HG02973 (cell line): ENCODE measurements around the gene NR3C2.
"Not testable (repeated sequence)": the region's sequence is repeated elsewhere in the genome, so short reads cannot be mapped to it uniquely, and the experiment has no call there.

Experiments
- ATAC-seq: cut with Tn5 transposase; IDR thresholded peaks from one replicate; pipeline ENCODE4 v1.9.1; 2021; ENCODE audit warnings: moderate library complexity; ENCODE audit not compliant: unreplicated experiment

Gene NR3C2

DNA sequence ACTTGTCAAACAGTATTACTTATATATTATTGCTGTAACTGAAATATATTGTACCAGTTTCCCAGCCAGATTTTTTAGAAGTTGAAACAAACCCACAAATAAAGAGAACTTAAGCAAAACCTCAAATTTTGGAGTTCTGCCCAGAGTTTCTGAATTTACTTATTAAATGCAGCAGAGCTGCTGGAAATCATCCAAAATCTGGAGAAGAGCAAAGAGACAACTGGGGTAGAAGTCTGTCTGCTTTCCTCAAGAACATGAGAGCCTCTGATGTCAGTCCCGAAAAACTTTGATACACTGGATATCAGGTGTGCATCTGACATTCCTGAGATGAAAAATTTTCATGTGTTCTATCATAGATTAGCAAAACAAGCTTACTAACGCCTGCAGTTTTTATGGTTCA is 325.9 kb downstream of the NR3C2 start:
- no peak for ATAC-seq

- no peak for ATAC-seq
Measured at GRCh38 chr4:148114436-148114835, 327.8 kb downstream of the NR3C2 start.

DNA sequence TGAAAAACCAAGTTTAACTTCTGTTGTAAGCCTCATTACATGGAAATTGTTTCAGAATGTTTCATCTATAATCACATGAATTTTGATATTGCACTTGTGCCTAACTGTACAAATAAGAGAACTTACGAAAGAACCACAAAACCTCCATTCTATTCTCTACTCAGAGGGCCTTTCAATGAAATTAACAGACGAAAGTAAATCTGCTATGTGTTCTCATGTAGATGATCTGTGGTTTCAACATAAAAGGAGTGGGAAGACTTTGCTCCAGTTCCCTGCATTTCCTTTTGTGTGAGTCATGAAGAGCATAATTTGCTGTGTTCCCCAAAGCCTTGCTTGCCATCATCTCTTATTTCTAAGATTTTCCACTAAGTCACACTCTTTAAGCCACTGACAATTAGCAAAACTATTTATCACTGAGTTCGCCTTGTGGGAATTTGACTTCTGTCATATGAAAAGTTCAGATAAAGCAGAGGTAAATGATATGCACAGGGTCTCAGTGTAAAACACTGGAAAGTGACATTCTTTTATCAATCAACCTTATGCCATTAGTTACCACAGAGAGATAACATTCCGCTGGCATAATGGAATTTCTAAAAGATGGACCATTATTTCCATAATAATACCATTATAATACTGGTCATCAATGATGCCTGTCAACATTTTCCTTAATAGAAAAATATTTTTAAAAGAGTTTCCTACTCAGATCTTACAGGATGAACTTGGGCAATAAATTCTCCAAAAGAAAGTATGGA is 329.8 kb downstream of the NR3C2 start:
- no peak for ATAC-seq

GRCh38 chr4:148110169-148110568 is 332.0 kb downstream of the NR3C2 start:
- ATAC-seq: no peak

GRCh38 chr4:148109216-148109615 is 333.0 kb downstream of the NR3C2 start:
- no peak for ATAC-seq

GRCh38 chr4:148108766-148109165 is 333.4 kb downstream of the NR3C2 start:
- no peak for ATAC-seq

GRCh38 chr4:148103597-148104355 is 338.4 kb downstream of the NR3C2 start:
- no peak for ATAC-seq

DNA sequence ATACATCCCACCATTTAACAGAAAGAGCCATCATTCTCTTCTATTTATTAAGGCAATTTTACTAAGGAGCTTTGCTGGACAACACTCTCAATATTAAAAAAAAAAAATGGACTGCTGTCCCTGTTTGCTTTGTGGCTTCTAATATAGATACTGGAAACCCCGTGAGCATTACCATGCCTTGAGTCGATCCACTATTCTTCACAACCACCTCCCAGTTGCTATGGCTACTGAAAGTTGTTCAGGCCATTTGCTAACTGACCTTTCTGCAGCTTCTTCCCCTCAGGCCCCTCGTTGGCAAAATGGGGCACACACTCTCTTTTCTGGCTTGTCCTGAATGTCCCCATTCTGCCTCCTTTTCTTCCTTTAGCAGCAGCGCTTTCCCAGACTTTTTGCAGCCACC is 340.4 kb downstream of the NR3C2 start:
- ATAC-seq: no peak

DNA sequence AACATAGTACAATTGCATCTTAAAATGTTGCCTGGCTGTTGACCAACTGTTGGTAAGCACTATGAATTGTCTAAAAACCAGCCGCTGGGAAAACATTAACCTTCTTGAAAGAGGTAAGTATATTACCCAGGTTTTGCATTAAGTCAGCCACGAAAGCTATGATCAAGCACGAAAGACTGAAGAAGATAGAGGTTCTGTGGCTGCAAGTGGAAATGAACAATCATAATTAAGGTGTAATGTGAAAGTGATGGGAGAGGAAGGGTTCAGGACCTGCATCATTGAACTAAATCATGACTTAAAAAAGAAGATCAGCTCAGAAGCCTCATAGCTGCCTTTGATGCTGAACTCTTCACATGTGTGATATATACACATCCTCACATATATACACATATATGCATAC is 341.0 kb downstream of the NR3C2 start:
- no peak for ATAC-seq

GRCh38 chr4:148097801-148098200 is 344.4 kb downstream of the NR3C2 start:
- ATAC-seq: no peak

DNA sequence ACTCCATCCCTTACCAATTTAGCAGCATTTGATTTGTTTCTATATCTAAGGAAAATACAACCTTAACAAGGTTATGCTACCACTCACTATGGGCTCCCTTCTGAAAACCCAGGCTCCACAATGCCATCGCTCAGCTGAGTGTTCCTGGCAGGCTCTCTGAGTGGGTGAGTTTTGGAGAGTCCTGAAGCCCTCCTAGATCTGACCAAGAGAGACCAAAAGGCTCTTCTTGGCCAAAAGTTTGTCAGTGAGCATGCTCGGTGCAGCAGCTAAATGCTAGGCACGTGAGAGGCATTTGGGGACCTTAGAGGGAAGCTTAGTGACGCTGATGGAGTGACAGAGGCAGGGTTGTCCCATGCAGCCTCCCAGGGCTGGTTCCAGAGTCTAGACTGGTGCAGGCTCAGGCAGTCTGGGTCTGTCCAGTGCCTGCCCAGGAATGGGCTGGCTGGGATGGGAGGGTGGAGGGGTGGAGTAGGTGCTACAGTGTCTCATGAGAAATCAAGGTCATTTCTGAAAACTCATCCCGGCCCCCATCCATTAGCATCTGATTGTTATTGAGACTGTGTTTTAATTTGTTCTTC is 346.8 kb downstream of the NR3C2 start:
- no peak for ATAC-seq

GRCh38 chr4:148094149-148094548 is 348.1 kb downstream of the NR3C2 start:
- no peak for ATAC-seq

DNA sequence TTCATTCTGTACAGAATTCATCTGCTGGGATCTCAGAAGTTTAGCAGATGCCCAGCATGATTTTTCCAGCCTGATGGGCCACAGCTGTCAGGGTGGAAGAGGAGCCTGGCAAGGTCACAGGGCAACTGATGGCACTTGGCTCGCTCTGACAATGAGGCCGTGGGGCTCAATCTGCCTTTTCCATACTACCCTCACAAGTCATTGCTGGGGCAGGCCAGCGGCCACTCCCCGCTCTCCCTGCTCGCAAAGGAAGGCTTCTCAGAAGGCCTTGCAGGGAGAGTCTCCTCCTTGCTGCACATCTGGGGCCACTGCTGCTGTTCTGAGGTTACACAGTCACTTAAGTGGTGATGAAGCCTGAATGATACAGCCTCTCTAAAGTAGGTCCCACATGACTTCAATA is 349.1 kb downstream of the NR3C2 start:
- no peak for ATAC-seq

DNA sequence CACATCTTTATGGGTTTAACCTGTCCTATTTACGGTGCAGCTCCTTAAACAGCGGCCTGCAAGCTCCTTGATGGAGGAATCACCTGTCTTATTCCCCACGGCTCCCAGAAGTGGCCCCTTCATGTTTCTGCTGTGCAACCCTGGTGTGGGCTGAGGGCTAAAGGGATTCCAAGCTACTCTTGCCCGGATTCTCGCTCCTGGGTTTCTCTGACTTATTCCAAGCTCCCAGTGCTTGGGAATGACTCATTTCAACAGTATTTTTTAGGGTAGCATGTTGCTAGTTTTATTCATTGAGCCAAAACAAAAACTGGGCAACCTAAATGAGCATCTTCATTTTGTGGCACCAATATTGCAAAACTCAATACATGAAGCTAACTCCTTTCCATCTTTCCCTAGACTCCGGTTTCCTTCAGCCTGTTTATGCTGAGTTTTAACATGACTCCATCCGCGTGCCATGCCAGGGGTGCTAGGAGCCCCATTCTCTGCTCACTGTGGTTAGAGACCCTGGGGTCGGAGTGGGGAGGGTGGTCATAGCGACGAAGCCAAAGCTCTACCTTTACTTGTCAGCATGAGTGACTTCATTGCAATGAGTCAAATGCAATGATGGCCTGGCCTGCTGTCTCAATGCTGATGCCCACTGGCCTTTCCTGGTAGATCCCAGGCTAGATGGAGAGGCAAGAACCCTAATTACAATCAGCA is 349.7 kb downstream of the NR3C2 start:
- no peak for ATAC-seq

GRCh38 chr4:148091896-148092295 is 350.3 kb downstream of the NR3C2 start:
- ATAC-seq: no peak

GRCh38 chr4:148090503-148091476 is 351.4 kb downstream of the NR3C2 start:
- ATAC-seq: no peak

DNA sequence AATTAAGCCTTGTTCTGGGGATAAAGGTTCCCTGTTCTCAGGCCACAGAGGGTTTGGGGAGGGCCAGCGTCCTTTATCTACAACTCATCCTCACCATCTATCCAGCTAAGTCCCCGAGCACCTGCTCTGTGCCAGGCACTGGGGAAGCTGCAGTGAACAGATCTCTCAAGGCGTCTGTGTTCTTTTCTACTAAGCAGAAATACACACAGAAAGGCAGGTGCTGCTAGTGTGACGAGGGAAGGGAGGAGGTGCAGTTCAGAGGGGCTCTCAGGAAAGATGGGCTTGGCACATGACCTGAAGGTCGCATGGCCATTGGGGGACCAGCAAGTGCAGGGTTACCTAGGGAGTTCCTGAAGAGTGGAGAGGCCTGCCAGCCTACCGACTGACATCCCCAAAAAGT is 352.2 kb downstream of the NR3C2 start:
- no peak for ATAC-seq

GRCh38 chr4:148089624-148090023 is 352.6 kb downstream of the NR3C2 start:
- ATAC-seq: no peak

GRCh38 chr4:148083073-148083472 is 359.1 kb downstream of the NR3C2 start:
- not testable (repeated sequence) for ATAC-seq

DNA sequence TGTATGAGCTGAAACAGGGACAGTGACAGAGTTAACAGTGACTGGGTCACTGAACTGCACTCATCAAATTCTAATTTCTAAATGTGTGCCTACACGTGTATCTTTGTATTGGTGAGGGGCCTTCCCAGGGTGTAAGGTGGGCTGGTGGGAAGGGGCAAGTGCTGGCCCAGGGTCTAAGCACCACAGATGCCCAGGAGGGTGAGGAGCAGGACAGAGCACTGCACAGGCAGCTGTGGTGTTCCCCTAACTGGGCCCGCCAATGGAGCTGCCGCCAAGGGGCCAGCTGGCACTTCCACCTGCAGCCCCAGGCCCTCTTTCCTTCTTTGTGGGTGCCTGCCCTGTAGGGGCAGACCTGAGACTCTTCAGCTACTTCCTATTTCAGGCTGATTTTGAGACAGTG is 360.5 kb downstream of the NR3C2 start:
- no peak for ATAC-seq
